GM12864 (cell line): ENCODE measurements around the gene RAI14.

Experiments
- DNase-seq: peaks from one replicate; pipeline ENCODE4 v3.0.0-alpha.2; 2011; ENCODE audit warnings: low read depth
- H3K4me3 ChIP-seq: 2 replicates; pipeline ENCODE4 v1.5.1; 2011; ENCODE audit warnings: mild to moderate bottlenecking, low read depth, low read length, control low read depth
- TF ChIP-seq, protein P1 (sequence below): IDR thresholded peaks from 2 replicates; pipeline ENCODE4 v1.5.1; 2011; ENCODE audit warnings: low read depth, mild to moderate bottlenecking, moderate library complexity, low read length, control low read depth, inconsistent platforms; ENCODE audit errors: missing control alignments

Gene RAI14

DNA sequence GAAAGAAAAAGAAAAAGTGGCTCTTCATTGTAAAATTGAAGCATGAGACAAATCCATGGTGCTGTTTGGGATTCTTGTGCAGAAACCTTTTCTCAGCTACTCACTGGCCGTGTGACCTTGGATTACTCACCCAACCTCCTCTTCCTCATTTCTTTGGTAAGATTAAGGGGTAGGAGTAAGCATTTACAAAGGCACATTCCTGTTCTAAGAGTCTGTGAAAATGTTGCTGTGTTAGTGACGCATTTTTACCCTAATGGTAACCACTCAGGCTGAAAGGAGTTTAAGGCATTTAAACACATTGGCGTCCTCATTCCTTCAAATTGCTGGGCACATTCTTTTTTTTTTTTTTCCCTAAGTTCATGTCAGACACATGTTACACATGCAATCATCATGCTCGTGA lies 4.3 kb downstream of the RAI14 start:
- TF ChIP-seq, protein P1, sequence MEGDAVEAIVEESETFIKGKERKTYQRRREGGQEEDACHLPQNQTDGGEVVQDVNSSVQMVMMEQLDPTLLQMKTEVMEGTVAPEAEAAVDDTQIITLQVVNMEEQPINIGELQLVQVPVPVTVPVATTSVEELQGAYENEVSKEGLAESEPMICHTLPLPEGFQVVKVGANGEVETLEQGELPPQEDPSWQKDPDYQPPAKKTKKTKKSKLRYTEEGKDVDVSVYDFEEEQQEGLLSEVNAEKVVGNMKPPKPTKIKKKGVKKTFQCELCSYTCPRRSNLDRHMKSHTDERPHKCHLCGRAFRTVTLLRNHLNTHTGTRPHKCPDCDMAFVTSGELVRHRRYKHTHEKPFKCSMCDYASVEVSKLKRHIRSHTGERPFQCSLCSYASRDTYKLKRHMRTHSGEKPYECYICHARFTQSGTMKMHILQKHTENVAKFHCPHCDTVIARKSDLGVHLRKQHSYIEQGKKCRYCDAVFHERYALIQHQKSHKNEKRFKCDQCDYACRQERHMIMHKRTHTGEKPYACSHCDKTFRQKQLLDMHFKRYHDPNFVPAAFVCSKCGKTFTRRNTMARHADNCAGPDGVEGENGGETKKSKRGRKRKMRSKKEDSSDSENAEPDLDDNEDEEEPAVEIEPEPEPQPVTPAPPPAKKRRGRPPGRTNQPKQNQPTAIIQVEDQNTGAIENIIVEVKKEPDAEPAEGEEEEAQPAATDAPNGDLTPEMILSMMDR = no peak
- DNase-seq = no peak
- H3K4me3 ChIP-seq = no peak overlapping the region

DNA sequence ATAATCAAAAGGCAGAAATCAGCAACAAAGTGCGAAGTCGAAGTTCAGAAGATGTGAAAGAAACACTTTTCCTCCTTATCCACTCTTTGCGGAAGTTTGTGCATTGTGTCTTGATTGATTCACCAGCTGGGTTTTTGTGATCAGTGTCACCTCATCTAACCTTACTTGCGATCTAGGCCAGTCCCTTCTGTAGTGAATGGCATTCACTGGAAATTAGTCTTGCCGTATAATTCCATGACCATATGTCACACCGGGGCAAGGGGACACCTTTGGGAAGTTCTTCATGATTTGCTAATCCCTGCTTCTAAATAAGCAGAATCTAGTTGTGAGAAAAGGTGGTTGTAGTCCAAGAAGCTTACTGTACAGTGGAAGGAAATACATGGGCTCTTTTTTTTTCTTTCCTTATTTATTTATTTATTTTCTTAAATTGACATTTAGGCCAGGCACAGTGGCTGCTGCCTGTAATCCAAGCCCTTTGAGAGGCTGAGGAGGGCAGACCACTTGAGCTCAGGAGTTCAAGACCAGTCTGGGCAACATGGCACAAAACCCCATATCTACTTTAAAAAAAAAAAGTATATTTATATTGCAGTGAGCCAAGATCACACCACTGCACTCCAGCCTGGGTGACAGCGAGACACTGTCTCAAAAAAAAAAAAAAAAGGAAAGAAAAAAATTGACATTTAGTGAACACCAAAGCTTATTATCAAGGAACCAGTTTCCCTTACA lies 7.8 kb downstream of the RAI14 start:
- no peak overlapping the region for H3K4me3 ChIP-seq
- TF ChIP-seq, protein P1 = no peak
- no peak for DNase-seq

DNA sequence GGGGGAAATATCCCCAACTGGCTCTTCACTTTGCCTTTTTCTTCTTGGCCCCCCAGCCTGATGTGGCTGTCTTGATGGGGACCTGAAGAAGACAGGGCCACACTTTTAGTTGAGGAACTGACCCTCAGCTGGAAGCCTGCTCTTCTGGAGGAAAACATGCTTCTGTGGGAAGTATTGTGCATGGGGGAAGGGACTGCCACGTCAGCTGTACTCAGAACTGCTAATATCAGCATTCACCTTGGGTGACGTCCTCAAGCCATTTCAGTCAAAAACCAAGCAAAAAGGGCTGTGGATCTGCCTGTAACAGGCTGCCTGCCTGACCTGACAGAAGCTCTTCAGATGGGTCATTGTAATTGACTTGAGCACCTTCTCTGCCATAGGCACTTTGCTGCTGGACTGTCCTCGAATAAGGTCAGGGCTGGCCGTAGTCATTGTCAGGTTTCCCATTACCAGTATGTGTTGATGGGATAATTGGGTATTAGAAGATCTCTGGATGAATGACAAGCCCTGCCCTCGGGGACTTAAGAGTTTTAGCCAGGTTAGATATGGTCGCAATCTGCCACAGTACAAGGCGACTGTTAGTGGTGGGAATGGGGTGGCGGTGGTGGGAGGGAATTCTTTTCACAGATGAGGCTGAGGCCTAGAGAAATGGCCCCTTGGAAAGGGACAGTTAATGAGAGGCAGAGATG lies 10.4 kb downstream of the RAI14 start:
- no peak for DNase-seq
- TF ChIP-seq, protein P1 = no peak
- no peak overlapping the region for H3K4me3 ChIP-seq

DNA sequence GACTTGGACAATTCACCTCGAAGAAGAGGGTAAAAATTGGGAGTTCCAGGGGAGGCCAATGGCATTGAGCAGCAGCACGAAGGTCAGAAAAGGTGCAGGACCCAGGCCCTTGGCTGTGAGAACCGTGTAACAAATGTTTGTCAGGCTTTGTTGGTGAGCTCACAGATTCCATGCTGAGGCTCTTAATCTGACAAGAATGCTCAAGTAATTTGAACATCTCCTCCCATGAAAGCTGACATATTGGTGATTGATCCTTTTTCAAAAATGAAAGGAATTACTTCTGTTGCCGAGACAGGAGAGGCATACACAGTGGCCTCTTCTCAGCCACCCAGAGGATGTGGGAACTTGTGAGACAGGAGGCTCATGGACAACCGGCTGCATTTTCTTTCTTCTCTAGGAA lies 11.6 kb downstream of the RAI14 start:
- no peak for DNase-seq
- TF ChIP-seq, protein P1 = no peak
- H3K4me3 ChIP-seq = no peak overlapping the region

DNA sequence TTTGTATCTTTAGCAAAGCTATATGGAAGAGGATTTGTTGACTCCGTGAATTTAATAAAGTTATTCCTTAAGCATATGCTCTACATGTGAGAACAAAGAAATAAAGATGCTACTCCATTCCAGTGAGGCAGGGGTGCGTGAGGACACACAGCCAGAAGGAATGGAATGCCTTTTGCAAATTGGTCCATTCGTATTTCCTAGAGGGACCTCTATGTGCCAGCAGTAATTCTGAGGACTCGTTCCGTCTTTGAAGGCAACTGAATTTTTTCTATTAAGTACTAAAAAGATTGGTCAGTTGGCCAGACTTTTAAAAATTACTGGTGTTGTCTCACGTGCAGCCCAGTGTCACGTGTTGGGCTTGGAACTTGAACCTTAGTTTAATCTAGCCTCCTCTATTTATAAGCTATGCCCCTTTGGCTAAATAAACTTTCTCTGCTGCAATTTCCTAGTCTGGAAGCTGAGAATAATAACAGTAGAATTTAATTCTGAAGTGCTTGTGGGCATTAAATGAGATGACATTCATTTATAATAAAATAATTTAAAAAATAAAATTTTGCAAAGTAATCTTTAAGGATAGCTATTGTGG lies 13.9 kb downstream of the RAI14 start:
- TF ChIP-seq, protein P1 = no peak
- H3K4me3 ChIP-seq = no peak overlapping the region
- no peak for DNase-seq

DNA sequence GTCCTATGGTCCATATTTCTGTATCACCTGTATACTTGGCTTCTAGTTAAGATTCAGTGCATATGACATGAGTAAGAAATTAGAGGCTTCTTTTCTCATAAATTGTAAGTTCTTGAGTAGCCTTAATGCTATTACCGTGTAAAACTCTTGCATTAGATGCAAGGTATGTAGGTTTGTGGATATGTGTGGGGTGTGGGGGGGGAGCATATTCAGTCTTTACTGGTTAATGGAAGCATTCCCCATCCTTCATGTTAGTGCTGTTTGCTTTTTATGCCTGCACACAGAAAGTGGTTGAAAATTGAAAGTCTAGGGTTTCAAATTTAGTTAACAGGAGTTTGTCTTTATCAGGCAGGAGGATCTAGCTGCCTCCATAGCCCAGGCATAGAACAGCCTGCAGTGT lies 16.1 kb downstream of the RAI14 start:
- H3K4me3 ChIP-seq = no peak overlapping the region
- DNase-seq = no peak
- TF ChIP-seq, protein P1 = no peak
